DMS114 treated with DMSO at 0.1 percent for 48 hours (cell line): ENCODE results near the gene CHRNG.

Experiments used
- DNase-seq: peaks from one replicate; lab custom pipeline; 2025; ENCODE audit not compliant: unreplicated experiment; lab: John Stamatoyannopoulos, UW

The CHRNG gene

GRCh38 chr2:232539298-232540231, at the start of gene CHRNG:
CHRNG (plus strand) TSS chr2:232539692; CDS start chr2:232539748, 56 bp downstream.
- DNase-seq = no peak

- no peak for DNase-seq
Observed at GRCh38 chr2:232490221-232491138, 49.0 kb upstream of the CHRNG start.

- no peak for DNase-seq
Observed at GRCh38 chr2:232491139-232491780, 48.2 kb upstream of the CHRNG start.

- no peak for DNase-seq
Observed at GRCh38 chr2:232492236-232492848, 47.1 kb upstream of the CHRNG start.

- no peak for DNase-seq
Observed at GRCh38 chr2:232492963-232493700, 46.4 kb upstream of the CHRNG start.

- DNase-seq = no peak
Observed at GRCh38 chr2:232493701-232494474, 45.6 kb upstream of the CHRNG start.

GRCh38 chr2:232494542-232494941, 45.0 kb upstream of the CHRNG start:
- no peak for DNase-seq

- DNase-seq = no peak
Observed at GRCh38 chr2:232495292-232495691, 44.2 kb upstream of the CHRNG start.

GRCh38 chr2:232496501-232497270, 42.8 kb upstream of the CHRNG start:
- no peak for DNase-seq

GRCh38 chr2:232497348-232497747, 42.1 kb upstream of the CHRNG start:
- no peak for DNase-seq

- DNase-seq = no peak
Observed at GRCh38 chr2:232498452-232498851, 41.0 kb upstream of the CHRNG start.

- no peak for DNase-seq
Observed at GRCh38 chr2:232501331-232501771, 38.1 kb upstream of the CHRNG start.

GRCh38 chr2:232501794-232502390, 37.6 kb upstream of the CHRNG start:
- no peak for DNase-seq

GRCh38 chr2:232502511-232502910, 37.0 kb upstream of the CHRNG start:
- DNase-seq = no peak

GRCh38 chr2:232502911-232503808, 36.3 kb upstream of the CHRNG start:
- no peak for DNase-seq

- DNase-seq = no peak
Observed at GRCh38 chr2:232503809-232504323, 35.6 kb upstream of the CHRNG start.

GRCh38 chr2:232504438-232504837, 35.1 kb upstream of the CHRNG start:
- no peak for DNase-seq
